WERI-Rb-1 (cell line): ENCODE results near the gene FNDC1.

Source experiments
- DNase-seq: peaks from one replicate; pipeline ENCODE4 v3.0.0-alpha.2; 2020
- H3K27ac ChIP-seq: fragments of 250-450 bp; sonication (Bioruptor Pico); 2 replicates; pipeline ENCODE4 v1.5.1; 2020; ENCODE audit warnings: mild to moderate bottlenecking, moderate library complexity
- H3K27me3 ChIP-seq: fragments of 250-450 bp; sonication (Bioruptor Pico); 2 replicates; pipeline ENCODE4 v1.5.1; 2021; ENCODE audit warnings: mild to moderate bottlenecking, low read depth, moderate library complexity; ENCODE audit not compliant: insufficient read depth, severe bottlenecking
- H3K36me3 ChIP-seq: fragments of 250-450 bp; sonication (Bioruptor Pico); 2 replicates; pipeline ENCODE4 v1.5.1; 2020; ENCODE audit warnings: mild to moderate bottlenecking, moderate library complexity
- H3K4me3 ChIP-seq: 2 replicates; pipeline ENCODE4 v1.5.1; 2011; ENCODE audit warnings: low read depth, mild to moderate bottlenecking, control low read depth, low read length
- H3K9me3 ChIP-seq: fragments of 250-450 bp; sonication (Bioruptor Pico); 2 replicates; pipeline ENCODE4 v1.5.1; 2021; ENCODE audit warnings: mild to moderate bottlenecking, moderate library complexity; ENCODE audit not compliant: severe bottlenecking
- CTCF ChIP-seq: IDR thresholded peaks from 2 replicates; pipeline ENCODE4 v1.5.1; 2011; ENCODE audit warnings: low read depth, mild to moderate bottlenecking, control low read depth, inconsistent platforms, low read length

Gene FNDC1

GRCh38 chr6:159161839-159162238, 7.4 kb upstream of the FNDC1 start:
- Histone ChIP-seq H3K36me3 (no peaks in the 10 kb centered on the region), H3K4me3 (no peak overlapping the region), H3K27ac (no peak overlapping the region), H3K9me3 (no peaks in the 10 kb centered on the region), H3K27me3 (no peaks in the 10 kb centered on the region)
- TF ChIP-seq CTCF, result no peak
- DNase-seq, result no peak

- Histone ChIP-seq H3K27me3 (no peaks in the 10 kb centered on the region), H3K4me3 (no peak overlapping the region), H3K9me3 (no peaks in the 10 kb centered on the region), H3K36me3 (no peaks in the 10 kb centered on the region), H3K27ac (no peak overlapping the region)
- DNase-seq, result no peak
- no peak for TF ChIP-seq CTCF
Observed at GRCh38 chr6:159163901-159164370, 5.3 kb upstream of the FNDC1 start.

GRCh38 chr6:159168536-159169192, 536 bp upstream of the FNDC1 start:
- Histone ChIP-seq H3K4me3 (peak overlapping the region; percentile 60), H3K9me3 (peaks cover 2% of the 10 kb centered on the region), H3K27me3 (peaks cover 41% of the 10 kb centered on the region), H3K36me3 (no peaks in the 10 kb centered on the region), H3K27ac (no peak overlapping the region)
- peak; percentile 64 for TF ChIP-seq CTCF
- DNase-seq, result peak; percentile 81

- no peak for TF ChIP-seq CTCF
- peaks cover 50% of the 10 kb centered on the region for H3K27me3 ChIP-seq
- H3K4me3 ChIP-seq, result peak overlapping the region; percentile 45
- no peaks in the 10 kb centered on the region for H3K36me3 ChIP-seq
- peaks cover 2% of the 10 kb centered on the region for H3K9me3 ChIP-seq
- DNase-seq, result peak; percentile 54
- H3K27ac ChIP-seq, result no peak overlapping the region
Observed at GRCh38 chr6:159169557-159170332, 545 bp downstream of the FNDC1 start.

GRCh38 chr6:159170333-159170672, 1.1 kb downstream of the FNDC1 start:
- no peak overlapping the region for H3K27ac ChIP-seq
- peak overlapping the region; percentile 45 for H3K4me3 ChIP-seq
- TF ChIP-seq CTCF, result no peak
- H3K9me3 ChIP-seq, result peaks cover 2% of the 10 kb centered on the region
- no peaks in the 10 kb centered on the region for H3K36me3 ChIP-seq
- peaks cover 56% of the 10 kb centered on the region for H3K27me3 ChIP-seq
- DNase-seq, result no peak
